Mammary epithelial cell (primary cell): ENCODE results near the gene TXNDC2.

ENCODE experiments used
- CTCF ChIP-seq, 2 donors: IDR thresholded peaks in 1 of 2; conservative IDR thresholded peaks in 1 of 2; 2 replicates each; pipeline ENCODE4 v1.5.1; 2011 to 2012; ENCODE audit warnings: inconsistent platforms in 2 of 2, low read length in 2 of 2, mild to moderate bottlenecking in 2 of 2, control low read depth in 1 of 2, low read depth in 1 of 2; ENCODE audit not compliant: insufficient read depth in 1 of 2; ENCODE audit errors: extremely low read depth in 1 of 2
- EZH2 ChIP-seq: IDR thresholded peaks from 2 replicates; pipeline ENCODE4 v1.6.1; 2012; ENCODE audit warnings: low read length, inconsistent platforms, borderline replicate concordance

- TF ChIP-seq EZH2 (no peak), CTCF (conservative IDR thresholded peaks at IDR 0.05 in 1 of 2, IDR thresholded peaks at IDR 0.05 in 1 of 2; ENCODE audit: extremely low read depth in 1 of 2, insufficient read depth in 1 of 2, low read depth in 1 of 2, low read length in 2 of 2) (no peak)
Measured at GRCh38 chr18:9860682-9861081, 25.1 kb upstream of the TXNDC2 start.
